ENCODE measurements around the gene LGALS7B. TPM values are rescaled to one million over a fixed set of nuclear protein-coding genes. Genes with fewer than 3 reads are reported as not detected.
"Not testable (repeated sequence)": the region's sequence is repeated elsewhere in the genome, so short reads cannot be mapped to it uniquely, and the experiment has no call there.

LGALS7B gene
- total RNA-seq, 1 donor from 2014 or later: not detected

- no peak for DNase-seq (ENCODE audit: low read depth)
- Mint-ChIP-seq H3K4me3 (ENCODE audit: unreplicated experiment) (no peak overlapping the region), H3K4me1 (ENCODE audit: low read depth, unreplicated experiment) (peaks cover 3% of the 10 kb centered on the region), H3K27ac (ENCODE audit: unreplicated experiment) (no peak overlapping the region), H3K9me3 (ENCODE audit: unreplicated experiment) (no peaks in the 10 kb centered on the region), H3K36me3 (ENCODE audit: low read depth, unreplicated experiment) (peaks cover 33% of the 10 kb centered on the region), H3K27me3 (ENCODE audit: low read depth, unreplicated experiment) (peaks cover 2% of the 10 kb centered on the region)
- H3K4me1 ChIP-seq (ENCODE audit: insufficient read depth, low read length): no peaks in the 10 kb centered on the region
- TF ChIP-seq CTCF (IDR thresholded peaks at IDR 0.05; ENCODE audit: insufficient read depth, low read depth, low read length): no peak
- H3K36me3 ChIP-seq (ENCODE audit: insufficient read depth, low read length): no peaks in the 10 kb centered on the region
- no peak overlapping the region for H3K4me2 ChIP-seq (ENCODE audit: low read length)
- H3K4me3 ChIP-seq (ENCODE audit: insufficient read depth, low read depth, low read length): no peak overlapping the region
- no peak overlapping the region for H2AFZ ChIP-seq (ENCODE audit: low read depth, low read length)
- H3K9me3 ChIP-seq (ENCODE audit: insufficient read depth, low read depth, low read length): no peaks in the 10 kb centered on the region
- no peak for FAIRE-seq
- no peak overlapping the region for H3K9ac ChIP-seq (ENCODE audit: low read length)
- H3K27ac ChIP-seq (ENCODE audit: low read depth, low read length): no peak overlapping the region
- H4K20me1 ChIP-seq (ENCODE audit: insufficient read depth, low read length): no peaks in the 10 kb centered on the region
- no peaks in the 10 kb centered on the region for H3K27me3 ChIP-seq (ENCODE audit: insufficient read depth, low read length)
- H3K79me2 ChIP-seq (ENCODE audit: insufficient read depth, low read length): no peaks in the 10 kb centered on the region
These were observed 28.1 kb downstream of the LGALS7B start for GRCh38 chr19:38817081-38817480.

GRCh38 chr19:38819231-38819920 is 30.4 kb downstream of the LGALS7B start:
- no peak overlapping the region for H3K27ac ChIP-seq (ENCODE audit: low read depth, low read length)
- Mint-ChIP-seq H3K27me3 (ENCODE audit: low read depth, unreplicated experiment) (no peaks in the 10 kb centered on the region), H3K4me3 (ENCODE audit: unreplicated experiment) (no peak overlapping the region), H3K4me1 (ENCODE audit: low read depth, unreplicated experiment) (peaks cover 7% of the 10 kb centered on the region), H3K9me3 (ENCODE audit: unreplicated experiment) (no peaks in the 10 kb centered on the region), H3K27ac (ENCODE audit: unreplicated experiment) (no peak overlapping the region), H3K36me3 (ENCODE audit: low read depth, unreplicated experiment) (peaks cover 51% of the 10 kb centered on the region)
- H3K4me2 ChIP-seq (ENCODE audit: low read length): no peak overlapping the region
- H3K4me3 ChIP-seq (ENCODE audit: insufficient read depth, low read depth, low read length): no peak overlapping the region
- H3K4me1 ChIP-seq (ENCODE audit: insufficient read depth, low read length): no peaks in the 10 kb centered on the region
- no peak for DNase-seq (ENCODE audit: low read depth)
- H3K36me3 ChIP-seq (ENCODE audit: insufficient read depth, low read length): no peaks in the 10 kb centered on the region
- TF ChIP-seq CTCF (IDR thresholded peaks at IDR 0.05; ENCODE audit: insufficient read depth, low read depth, low read length) (no peak), EZH2 (IDR thresholded peaks at IDR 0.05; ENCODE audit: insufficient read depth, low read length) (no peak)
- no peak for FAIRE-seq
- H4K20me1 ChIP-seq (ENCODE audit: insufficient read depth, low read length): no peaks in the 10 kb centered on the region
- no peaks in the 10 kb centered on the region for H3K79me2 ChIP-seq (ENCODE audit: insufficient read depth, low read length)
- no peak overlapping the region for H3K9ac ChIP-seq (ENCODE audit: low read length)
- H3K9me3 ChIP-seq (ENCODE audit: insufficient read depth, low read depth, low read length): peaks cover 2% of the 10 kb centered on the region
- H3K27me3 ChIP-seq (ENCODE audit: insufficient read depth, low read length): no peaks in the 10 kb centered on the region
- no peak overlapping the region for H2AFZ ChIP-seq (ENCODE audit: low read depth, low read length)

GRCh38 chr19:38821230-38821825 is 32.3 kb downstream of the LGALS7B start:
- H3K4me2 ChIP-seq (ENCODE audit: low read length); H4K20me1 ChIP-seq (ENCODE audit: insufficient read depth, low read length); DNase-seq (ENCODE audit: low read depth); H2AFZ ChIP-seq (ENCODE audit: low read depth, low read length); FAIRE-seq; H3K4me1 Mint-ChIP-seq (ENCODE audit: low read depth, unreplicated experiment); H3K36me3 ChIP-seq (ENCODE audit: insufficient read depth, low read length); H3K4me3 Mint-ChIP-seq (ENCODE audit: unreplicated experiment); H3K9ac ChIP-seq (ENCODE audit: low read length); H3K27me3 Mint-ChIP-seq (ENCODE audit: low read depth, unreplicated experiment); H3K9me3 Mint-ChIP-seq (ENCODE audit: unreplicated experiment); H3K79me2 ChIP-seq (ENCODE audit: insufficient read depth, low read length); H3K4me1 ChIP-seq (ENCODE audit: insufficient read depth, low read length); H3K27me3 ChIP-seq (ENCODE audit: insufficient read depth, low read length); H3K27ac Mint-ChIP-seq (ENCODE audit: unreplicated experiment); H3K4me3 ChIP-seq (ENCODE audit: insufficient read depth, low read depth, low read length); H3K9me3 ChIP-seq (ENCODE audit: insufficient read depth, low read depth, low read length); H3K27ac ChIP-seq (ENCODE audit: low read depth, low read length): not testable (repeated sequence)
- H3K36me3 Mint-ChIP-seq (ENCODE audit: low read depth, unreplicated experiment): peaks cover 44% of the 10 kb centered on the region

GRCh38 chr19:38825936-38826335 is 36.9 kb downstream of the LGALS7B start:
- H3K9me3 Mint-ChIP-seq (ENCODE audit: unreplicated experiment): not testable (repeated sequence)

More at GRCh38 chr19:38825936-38826335, 36.9 kb downstream of the LGALS7B start:
- H3K27ac ChIP-seq (ENCODE audit: low read depth, low read length); H3K79me2 ChIP-seq (ENCODE audit: insufficient read depth, low read length); H4K20me1 ChIP-seq (ENCODE audit: insufficient read depth, low read length); H3K4me3 ChIP-seq (ENCODE audit: insufficient read depth, low read depth, low read length); H3K9ac ChIP-seq (ENCODE audit: low read length); H3K9me3 ChIP-seq (ENCODE audit: insufficient read depth, low read depth, low read length); DNase-seq (ENCODE audit: low read depth); H3K4me1 Mint-ChIP-seq (ENCODE audit: low read depth, unreplicated experiment); H2AFZ ChIP-seq (ENCODE audit: low read depth, low read length); H3K36me3 ChIP-seq (ENCODE audit: insufficient read depth, low read length); H3K4me3 Mint-ChIP-seq (ENCODE audit: unreplicated experiment); FAIRE-seq; H3K27me3 ChIP-seq (ENCODE audit: insufficient read depth, low read length); H3K27ac Mint-ChIP-seq (ENCODE audit: unreplicated experiment); H3K27me3 Mint-ChIP-seq (ENCODE audit: low read depth, unreplicated experiment); H3K4me2 ChIP-seq (ENCODE audit: low read length): not testable (repeated sequence)
- peaks cover 14% of the 10 kb centered on the region for H3K4me1 ChIP-seq (ENCODE audit: insufficient read depth, low read length)
- H3K36me3 Mint-ChIP-seq (ENCODE audit: low read depth, unreplicated experiment): peaks cover 33% of the 10 kb centered on the region
